Fibroblast of pulmonary artery (primary cell): ENCODE results near the gene WDPCP.

Experiments
- DNase-seq: peaks from one replicate; pipeline ENCODE4 v3.0.0-alpha.2; 2010; ENCODE audit warnings: low read depth
- H3K4me3 ChIP-seq: replicated peaks from 2 replicates; pipeline ENCODE4 v1.5.1; 2011; ENCODE audit warnings: low read depth, mild to moderate bottlenecking, control low read depth, low read length, moderate library complexity
- CTCF ChIP-seq: IDR thresholded peaks from 2 replicates; pipeline ENCODE4 v1.5.1; 2011; ENCODE audit warnings: mild to moderate bottlenecking, control low read depth, low read length, inconsistent platforms; ENCODE audit errors: missing control alignments

WDPCP gene

GRCh38 chr2:63444565-63445288, 143.6 kb downstream of the WDPCP start:
- H3K4me3 ChIP-seq: no peak overlapping the region
- TF ChIP-seq CTCF: no peak
- no peak for DNase-seq

- peak; percentile 53 for DNase-seq
- TF ChIP-seq CTCF: no peak
- H3K4me3 ChIP-seq: no peak overlapping the region
Observed at GRCh38 chr2:63440612-63441011, 147.7 kb downstream of the WDPCP start.

- TF ChIP-seq CTCF: no peak
- H3K4me3 ChIP-seq: no peak overlapping the region
- peak; percentile 33 for DNase-seq
Observed at GRCh38 chr2:63438181-63438580, 150.1 kb downstream of the WDPCP start.

GRCh38 chr2:63436488-63436887, 151.8 kb downstream of the WDPCP start:
- no peak overlapping the region for H3K4me3 ChIP-seq
- TF ChIP-seq CTCF: no peak
- DNase-seq: no peak

- DNase-seq: no peak
- H3K4me3 ChIP-seq: no peak overlapping the region
- no peak for TF ChIP-seq CTCF
Observed at GRCh38 chr2:63435070-63435469, 153.2 kb downstream of the WDPCP start.

GRCh38 chr2:63434024-63435001, 154.0 kb downstream of the WDPCP start:
- DNase-seq: no peak
- no peak for TF ChIP-seq CTCF
- no peak overlapping the region for H3K4me3 ChIP-seq
